Stimulated activated CD4-positive, alpha-beta T cell treated with anti-CD3 and anti-CD28 coated beads, Interleukin-1b, Interleukin-23, amount 100 ng/mL, for 1 hour (primary cell): ENCODE results near the gene SPDYE16.
"Not testable (repeated sequence)": the region's sequence is repeated elsewhere in the genome, so short reads cannot be mapped to it uniquely, and the experiment has no call there.

Source experiments
- DNase-seq, 2 donors: peaks; one replicate each; pipeline ENCODE4 v3.0.0-alpha.2; 2020; ENCODE audit warnings: low read depth in 2 of 2

The SPDYE16 gene

DNA sequence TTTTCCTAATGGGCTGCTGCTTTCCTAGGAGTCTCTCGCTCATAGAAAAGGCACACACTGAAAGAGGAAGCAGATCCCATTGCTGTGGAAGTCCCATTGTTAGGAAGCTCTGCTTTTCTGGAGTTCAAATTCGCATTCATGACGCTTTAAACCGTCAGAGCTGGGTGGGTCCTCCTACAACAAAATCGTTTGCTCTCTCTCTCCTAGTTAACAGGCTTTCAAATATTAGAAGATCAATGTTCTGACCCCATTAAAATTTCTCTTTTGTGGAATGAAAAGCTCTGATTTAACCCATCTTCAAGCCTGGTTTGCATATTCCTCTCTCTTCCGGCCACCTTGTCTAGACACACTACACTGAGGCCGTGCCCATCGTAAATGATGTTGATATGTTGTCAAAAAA lies at the start of gene SPDYE16:
Gene SPDYE16 (minus strand): TSS at position 101 of the 400 bp plus-strand sequence. CDS start 1,838 bp downstream, outside the sequence.
- DNase-seq = not testable (repeated sequence)

DNA sequence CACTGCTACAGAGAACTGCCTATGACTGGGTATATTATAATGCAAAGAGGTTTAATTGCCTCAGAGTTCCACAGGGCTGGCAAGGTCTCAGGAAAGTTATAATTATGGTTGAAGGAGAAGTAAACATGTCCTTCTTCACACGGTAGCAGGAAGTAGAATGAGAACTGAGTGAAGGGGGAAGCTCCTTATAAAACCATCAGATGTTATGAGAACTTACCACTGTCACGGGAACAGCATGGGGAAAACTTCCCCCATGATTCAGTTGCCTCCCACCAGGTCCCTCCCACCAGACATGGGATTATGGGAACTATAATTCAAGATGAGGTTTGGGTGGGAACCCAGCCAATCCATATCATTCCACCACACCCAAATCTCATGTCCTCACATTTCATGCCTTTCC lies 49.6 kb upstream of the SPDYE16 start:
- not testable (repeated sequence) for DNase-seq

- not testable (repeated sequence) for DNase-seq
These were observed 48.7 kb upstream of the SPDYE16 start for GRCh38 chr7:76591602-76592304.

GRCh38 chr7:76591033-76591432 lies 47.9 kb upstream of the SPDYE16 start:
- not testable (repeated sequence) for DNase-seq

- not testable (repeated sequence) for DNase-seq
These were observed 45.5 kb upstream of the SPDYE16 start for GRCh38 chr7:76588586-76588985.

DNA sequence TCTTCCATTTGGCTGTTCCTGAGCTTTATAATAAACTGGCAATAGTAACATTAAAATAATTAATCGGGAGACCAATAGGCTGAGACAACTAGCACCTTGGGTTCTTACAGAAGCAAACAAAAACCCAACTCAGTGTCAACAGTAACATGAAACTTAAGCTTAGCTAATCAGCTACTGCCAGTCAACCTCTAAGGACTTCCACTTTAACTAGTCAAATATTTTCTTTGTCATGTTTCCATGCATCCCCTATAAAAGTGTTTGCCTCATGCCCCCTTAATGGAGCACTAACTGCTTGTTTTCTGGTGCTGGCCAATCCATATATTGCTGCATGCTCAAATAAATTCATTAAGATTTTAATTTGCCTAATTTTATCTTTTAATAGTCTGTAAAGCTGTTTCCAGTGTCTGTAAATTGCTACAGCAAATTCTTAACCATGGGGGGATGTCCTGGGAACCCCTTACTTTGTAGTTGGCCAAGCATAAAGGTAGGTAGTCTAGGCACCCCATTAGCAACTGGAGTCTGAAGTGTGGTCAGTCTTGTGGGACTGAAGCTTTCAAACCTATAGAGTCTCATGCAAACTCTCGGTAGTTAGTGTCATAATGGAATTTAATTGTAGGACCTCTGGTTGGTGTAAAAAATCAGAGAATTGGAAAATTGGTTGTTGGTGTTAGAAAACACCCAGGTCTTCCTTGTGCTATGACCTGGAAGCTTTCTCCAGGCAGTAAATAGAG lies 43.7 kb upstream of the SPDYE16 start:
- not testable (repeated sequence) for DNase-seq

DNA sequence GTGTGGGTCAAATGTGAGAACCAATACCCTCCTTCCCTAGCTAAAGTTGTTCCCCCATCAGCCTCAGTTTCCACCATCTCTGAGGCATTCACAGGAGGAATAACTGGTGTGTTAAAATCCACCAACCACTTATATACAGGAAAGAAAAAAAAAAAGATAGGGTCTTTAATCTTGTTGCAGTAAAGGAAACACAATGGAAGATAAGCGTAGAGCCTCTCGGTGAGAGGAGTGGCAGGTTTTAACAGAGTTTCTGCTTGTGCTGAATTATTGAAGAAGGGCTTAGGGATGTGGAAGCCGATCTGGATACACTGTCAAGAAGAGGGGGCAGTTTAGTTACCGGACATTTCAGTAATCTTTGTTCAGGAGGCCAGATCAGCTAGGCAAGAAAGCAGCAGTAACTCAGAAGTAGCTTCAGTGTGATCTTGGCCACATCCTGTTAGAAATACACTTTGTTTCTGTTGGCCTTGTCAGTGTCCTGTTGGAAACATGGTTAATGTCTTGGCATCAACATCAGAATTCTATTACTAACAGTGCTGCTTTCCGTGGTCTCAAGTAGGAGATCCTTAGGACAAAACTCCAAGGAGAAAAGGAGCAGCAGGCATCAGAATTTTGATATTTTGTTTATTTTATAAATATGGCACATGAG lies 40.7 kb upstream of the SPDYE16 start:
- not testable (repeated sequence) for DNase-seq

DNA sequence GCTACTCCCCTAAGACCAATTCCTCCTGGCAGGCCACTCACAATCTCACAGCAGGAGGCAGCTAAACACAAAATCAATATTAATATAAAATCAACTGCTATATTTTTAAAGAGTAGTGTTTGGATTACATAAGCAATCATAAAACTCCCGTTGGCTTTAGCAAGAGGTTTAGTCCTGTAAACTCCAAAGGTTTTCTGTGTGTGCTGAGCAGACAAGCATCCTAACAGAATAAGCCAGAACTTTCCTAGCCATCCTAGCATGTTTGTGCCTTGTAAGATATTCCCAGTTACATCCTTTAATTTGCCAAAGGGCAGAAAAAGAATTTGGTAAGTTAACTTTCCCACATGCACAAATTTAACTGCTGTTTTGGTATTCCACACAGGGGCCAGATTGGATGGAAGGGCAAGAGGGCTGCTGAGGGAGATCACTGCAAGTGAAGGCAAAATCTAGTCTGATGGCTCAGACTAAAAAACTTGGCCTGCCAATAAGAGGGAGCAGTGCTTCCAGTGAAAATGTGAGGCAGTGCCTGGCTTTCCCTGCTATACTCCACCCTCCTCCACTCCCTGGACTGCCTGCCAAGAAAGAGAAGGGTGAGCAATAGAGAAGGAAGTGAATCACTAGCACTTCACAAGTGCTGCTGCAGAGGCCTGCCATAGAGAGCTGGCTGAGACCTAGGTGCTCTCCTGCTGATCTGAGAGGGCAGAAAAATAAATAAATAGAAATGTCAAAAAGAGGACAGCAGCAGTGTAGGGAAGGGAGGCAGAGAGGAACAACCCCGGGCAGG lies 39.9 kb upstream of the SPDYE16 start:
- not testable (repeated sequence) for DNase-seq

DNA sequence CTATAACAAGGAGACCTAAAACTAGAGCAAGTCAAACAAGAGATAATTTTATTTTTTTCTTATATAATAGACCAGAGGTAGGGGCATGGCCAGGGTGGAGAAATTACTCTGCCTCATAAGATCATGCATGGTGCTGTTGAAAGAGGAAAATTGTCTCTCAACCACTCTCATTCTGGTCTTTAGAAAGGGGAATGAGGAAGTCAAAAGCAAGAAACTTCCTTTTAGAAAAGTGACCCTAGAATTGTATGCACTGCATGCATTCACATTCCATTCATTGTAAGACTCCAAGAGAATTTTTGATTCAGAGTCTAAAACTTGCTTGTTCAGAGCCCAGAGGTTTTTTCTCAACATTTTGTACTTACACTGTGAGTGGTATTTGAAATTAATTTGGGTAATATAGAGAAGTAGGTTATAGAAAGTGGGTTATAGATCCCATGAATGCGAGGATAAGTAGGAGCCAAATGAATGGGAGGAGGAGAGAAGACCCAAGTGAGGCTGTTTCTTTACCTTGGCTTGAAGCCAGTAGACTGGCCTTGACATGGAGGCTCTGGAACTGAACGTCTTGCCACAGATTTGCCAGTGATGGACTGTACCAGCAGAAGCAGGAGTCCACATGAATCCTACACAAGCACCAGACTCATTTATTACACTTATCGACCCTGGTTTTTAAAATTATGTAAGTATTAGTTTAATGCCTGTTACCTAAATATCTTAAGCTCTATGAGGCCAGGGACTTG lies 33.0 kb upstream of the SPDYE16 start:
- DNase-seq = not testable (repeated sequence)

GRCh38 chr7:76575431-76575830 lies 32.3 kb upstream of the SPDYE16 start:
- not testable (repeated sequence) for DNase-seq

- DNase-seq = not testable (repeated sequence)
These were observed 29.2 kb upstream of the SPDYE16 start for GRCh38 chr7:76572296-76572695.

DNA sequence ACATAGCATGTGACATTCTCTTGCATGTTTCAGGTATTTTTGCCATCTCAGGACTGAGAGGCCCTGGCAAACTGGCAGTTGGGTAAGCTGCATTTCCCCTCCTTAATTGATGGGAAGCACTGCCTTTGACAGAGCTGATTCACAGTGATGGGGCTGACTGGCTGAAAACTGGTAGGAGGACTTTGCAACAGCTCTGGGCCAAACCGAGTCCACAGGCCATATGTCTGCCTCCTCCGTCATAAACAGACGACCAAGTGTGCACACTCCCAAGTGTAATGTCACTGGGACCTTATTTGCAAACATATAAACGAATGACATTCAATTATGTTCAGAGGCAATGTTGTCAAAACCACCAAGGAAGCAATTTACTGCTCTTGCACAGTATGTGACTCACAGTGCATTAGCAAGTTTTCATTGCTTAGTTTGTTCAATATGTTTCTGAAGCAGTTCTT lies 27.3 kb upstream of the SPDYE16 start:
- DNase-seq = not testable (repeated sequence)

- DNase-seq = not testable (repeated sequence)
These were observed 25.6 kb upstream of the SPDYE16 start for GRCh38 chr7:76568742-76569141.

- DNase-seq = not testable (repeated sequence)
These were observed 24.7 kb upstream of the SPDYE16 start for GRCh38 chr7:76567753-76568152.

- DNase-seq = not testable (repeated sequence)
These were observed 24.2 kb upstream of the SPDYE16 start for GRCh38 chr7:76567311-76567710.

DNA sequence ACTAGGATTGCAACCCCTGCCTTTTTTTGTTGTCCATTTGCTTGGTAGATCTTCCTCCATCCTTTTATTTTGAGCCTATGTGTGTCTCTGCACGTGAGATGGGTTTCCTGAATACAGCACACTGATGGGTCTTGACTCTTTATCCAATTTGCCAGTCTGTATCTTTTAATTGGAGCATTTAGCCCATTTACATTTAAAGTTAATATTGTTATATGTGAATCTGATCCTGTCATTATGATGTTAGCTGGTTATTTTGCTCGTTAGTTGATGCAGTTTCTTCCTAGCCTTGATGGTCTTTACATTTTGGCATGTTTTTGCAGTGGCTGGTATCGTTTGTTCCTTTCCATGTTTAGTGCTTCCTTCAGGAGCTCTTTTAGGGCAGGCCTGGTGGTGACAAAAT lies 21.9 kb upstream of the SPDYE16 start:
- not testable (repeated sequence) for DNase-seq

DNA sequence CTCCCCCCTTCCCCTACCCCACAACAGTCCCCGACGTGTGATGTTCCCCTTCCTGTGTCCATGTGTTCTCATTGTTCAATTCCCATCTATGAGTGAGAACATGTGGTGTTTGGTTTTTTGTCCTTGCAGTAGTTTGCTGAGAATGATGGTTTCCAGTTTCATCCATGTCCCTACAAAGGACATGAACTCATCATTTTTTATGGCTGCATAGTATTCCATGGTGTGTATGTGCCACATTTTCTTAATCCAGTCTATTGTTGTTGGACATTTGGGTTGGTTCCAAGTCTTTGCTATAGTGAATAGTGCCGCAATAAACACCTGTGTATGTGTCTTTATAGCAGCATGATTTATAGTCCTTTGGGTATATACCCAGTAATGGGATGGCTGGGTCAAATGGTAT lies 18.2 kb upstream of the SPDYE16 start:
- DNase-seq = not testable (repeated sequence)

- DNase-seq = not testable (repeated sequence)
These were observed 17.1 kb upstream of the SPDYE16 start for GRCh38 chr7:76560157-76560556.

- DNase-seq = not testable (repeated sequence)
These were observed 16.6 kb upstream of the SPDYE16 start for GRCh38 chr7:76559685-76560084.

- not testable (repeated sequence) for DNase-seq
These were observed 8.9 kb upstream of the SPDYE16 start for GRCh38 chr7:76551992-76552391.

GRCh38 chr7:76549855-76550248 lies 6.8 kb upstream of the SPDYE16 start:
- not testable (repeated sequence) for DNase-seq
